GM19099 (cell line): ENCODE measurements around the gene NEDD9.

Source experiments
- POLR2A ChIP-seq: IDR thresholded peaks from 3 replicates; pipeline ENCODE4 v1.6.1; 2011; ENCODE audit warnings: low read depth; ENCODE audit not compliant: insufficient read length; ENCODE audit errors: extremely low read depth

The NEDD9 gene

DNA sequence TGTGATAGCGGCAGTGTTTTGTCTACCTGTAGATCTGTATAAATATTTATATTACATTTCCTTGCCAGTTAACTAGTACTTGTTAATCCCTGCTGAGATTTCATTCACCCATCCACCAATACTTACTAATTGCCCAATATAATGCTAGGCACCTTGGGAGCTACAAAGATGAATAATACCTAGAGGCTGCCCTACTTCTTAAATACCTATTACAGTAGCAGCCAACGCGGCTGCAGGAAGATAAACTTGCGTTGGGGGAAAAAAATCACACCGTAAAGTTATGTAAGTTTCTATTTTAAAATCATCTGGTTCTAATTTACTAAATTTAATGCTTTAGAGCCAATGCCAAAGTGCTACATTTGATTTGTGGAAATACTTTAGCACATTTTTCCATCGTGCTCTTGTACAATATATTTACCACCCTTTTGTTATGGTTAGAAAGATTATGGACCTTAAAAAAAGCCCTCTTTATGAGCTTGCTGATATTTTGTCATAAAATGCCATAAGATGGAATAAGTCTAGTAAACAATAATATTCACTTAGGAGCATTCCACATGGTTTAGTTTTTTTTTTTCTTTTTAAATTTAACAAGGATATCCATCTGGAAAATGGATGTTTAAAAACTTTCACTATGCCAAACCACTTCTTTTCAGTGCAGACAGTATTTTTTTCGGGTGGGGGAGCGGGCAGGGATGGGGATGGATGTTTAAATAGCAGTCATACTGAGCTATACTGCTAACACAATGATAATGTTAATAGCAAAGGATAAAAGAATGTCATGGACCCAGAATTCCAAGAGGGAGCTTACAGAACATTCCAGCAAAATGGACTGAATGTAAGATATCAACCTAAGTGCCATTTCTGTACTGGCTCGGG lies 13.2 kb upstream of the NEDD9 start:
- no peak for TF ChIP-seq POLR2A

GRCh38 chr6:11244387-11245126 lies 12.1 kb upstream of the NEDD9 start:
- TF ChIP-seq POLR2A: no peak

- no peak for TF ChIP-seq POLR2A
Observed at GRCh38 chr6:11243861-11244260, 11.4 kb upstream of the NEDD9 start.

GRCh38 chr6:11242711-11243110 lies 10.2 kb upstream of the NEDD9 start:
- no peak for TF ChIP-seq POLR2A

- TF ChIP-seq POLR2A: no peak
Observed at GRCh38 chr6:11241793-11242201, 9.3 kb upstream of the NEDD9 start.

DNA sequence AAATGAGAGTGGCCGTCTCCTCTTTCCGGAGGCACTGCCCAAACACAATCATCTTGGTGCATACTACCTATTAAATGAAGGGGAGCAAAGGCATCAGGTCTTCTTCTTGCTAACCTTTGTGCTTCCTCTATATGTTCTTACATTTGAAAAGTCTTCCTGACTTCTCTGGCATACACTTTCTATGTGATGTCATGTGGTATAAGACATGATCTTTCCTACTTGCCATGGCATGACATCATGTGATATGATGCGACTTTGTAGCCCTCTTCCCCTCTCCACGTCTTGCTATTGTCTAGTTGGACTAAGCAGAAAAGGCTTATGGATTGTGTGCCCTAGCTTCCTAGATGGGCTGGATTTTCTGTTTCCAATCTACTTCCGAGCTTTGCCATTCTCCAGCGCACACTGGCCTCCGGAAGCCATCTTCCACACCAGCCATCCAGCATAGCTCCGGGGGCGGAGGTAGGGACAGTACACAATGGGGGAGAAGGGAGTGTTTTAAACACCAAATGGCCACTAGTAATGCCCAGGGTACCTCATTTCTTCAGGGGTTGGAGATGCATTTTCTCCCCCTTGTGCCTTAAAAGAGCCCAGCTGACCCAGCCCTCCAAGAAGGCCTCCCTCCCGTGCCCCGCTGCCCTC lies 8.8 kb upstream of the NEDD9 start:
- no peak for TF ChIP-seq POLR2A

DNA sequence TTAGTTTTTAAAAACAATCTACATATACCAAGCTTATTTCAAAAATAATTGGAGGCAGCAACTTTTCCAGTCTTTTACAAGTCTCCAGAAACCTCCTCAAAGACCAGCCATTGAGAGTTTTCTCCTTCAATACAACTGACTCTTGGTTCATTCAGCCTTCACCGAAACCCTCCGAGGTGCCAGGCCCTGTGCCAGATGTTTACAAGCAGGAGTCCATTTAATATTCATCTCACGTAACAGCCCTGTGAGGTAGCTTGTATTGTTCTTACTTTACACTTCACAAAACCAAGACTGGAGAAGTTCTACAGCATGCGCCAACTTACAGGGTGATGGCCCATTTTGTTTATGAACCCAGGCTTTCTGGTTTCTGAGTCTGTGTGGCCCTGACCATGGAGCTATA lies 5.5 kb upstream of the NEDD9 start:
- TF ChIP-seq POLR2A: no peak

- no peak for TF ChIP-seq POLR2A
Observed at GRCh38 chr6:11237428-11237827, 5.0 kb upstream of the NEDD9 start.

DNA sequence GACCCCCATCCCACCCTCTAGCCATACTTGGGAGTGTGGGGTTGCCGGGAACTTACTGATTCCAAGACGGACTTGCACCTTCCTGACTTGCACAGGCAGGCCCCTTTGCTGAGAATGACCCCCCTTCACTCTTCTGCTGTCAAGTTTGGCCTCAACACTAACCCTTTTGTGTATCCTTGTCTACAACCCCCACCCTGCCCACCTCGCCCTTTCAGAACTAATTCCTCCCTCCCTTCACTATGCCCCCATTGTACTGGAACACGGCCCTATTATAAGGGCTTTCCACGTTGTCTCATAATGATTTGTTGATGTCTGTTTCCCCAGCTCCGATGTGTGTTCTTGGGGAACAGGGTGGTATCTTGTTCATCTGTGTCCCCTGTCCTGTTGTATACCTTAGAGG lies 4.4 kb upstream of the NEDD9 start:
- no peak for TF ChIP-seq POLR2A

DNA sequence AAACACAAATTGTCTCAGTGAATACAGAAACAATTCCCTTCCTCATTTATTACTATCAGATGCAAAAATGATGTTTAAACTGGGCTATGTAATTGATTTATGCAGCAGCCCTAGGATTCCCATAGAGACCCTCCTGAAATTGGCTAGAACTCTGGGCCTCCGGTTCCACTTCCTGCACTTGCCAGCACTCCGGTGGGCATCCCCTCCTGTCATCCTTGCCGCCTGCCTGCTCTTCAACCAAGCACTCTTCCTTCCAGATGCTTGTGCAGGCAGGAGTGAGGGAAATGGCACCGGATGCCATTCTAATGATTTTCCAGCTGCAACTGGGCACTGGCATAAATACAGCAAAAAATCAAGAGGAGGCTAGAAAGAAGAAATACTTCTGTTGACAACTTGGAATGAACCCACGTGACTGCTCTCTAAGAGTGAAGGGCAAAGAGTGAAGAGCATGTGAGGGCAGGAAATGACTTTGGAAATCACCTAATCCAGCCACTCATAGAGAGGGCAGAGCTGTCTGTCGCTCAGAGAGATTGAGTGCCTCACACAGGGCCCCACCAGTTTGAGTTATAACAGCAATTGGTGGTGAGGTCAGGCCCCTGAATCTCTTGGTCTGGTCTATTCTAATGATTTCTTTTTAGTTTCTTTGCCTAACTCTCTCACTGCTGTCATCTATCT lies 3.7 kb upstream of the NEDD9 start:
- TF ChIP-seq POLR2A: no peak

DNA sequence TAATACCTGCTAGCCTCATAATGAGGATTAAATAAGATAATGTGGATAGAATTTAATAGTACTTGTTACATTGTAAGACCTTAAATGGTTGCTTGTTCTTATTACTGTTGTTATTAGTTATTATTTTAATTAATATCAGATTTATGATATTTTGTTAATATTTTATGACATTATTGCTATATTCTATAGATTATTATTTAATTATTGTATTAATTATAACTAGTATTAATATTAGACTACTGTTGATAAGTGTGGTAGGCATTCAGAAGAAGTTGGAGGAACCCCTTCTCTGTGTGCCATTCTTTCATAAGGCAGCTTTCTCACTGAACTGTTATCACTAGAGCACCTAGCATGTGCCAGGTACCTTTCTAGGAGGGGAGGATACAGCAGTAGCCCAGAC lies 2.6 kb upstream of the NEDD9 start:
- no peak for TF ChIP-seq POLR2A

- no peak for TF ChIP-seq POLR2A
Observed at GRCh38 chr6:11233673-11234573, 1.5 kb upstream of the NEDD9 start.

DNA sequence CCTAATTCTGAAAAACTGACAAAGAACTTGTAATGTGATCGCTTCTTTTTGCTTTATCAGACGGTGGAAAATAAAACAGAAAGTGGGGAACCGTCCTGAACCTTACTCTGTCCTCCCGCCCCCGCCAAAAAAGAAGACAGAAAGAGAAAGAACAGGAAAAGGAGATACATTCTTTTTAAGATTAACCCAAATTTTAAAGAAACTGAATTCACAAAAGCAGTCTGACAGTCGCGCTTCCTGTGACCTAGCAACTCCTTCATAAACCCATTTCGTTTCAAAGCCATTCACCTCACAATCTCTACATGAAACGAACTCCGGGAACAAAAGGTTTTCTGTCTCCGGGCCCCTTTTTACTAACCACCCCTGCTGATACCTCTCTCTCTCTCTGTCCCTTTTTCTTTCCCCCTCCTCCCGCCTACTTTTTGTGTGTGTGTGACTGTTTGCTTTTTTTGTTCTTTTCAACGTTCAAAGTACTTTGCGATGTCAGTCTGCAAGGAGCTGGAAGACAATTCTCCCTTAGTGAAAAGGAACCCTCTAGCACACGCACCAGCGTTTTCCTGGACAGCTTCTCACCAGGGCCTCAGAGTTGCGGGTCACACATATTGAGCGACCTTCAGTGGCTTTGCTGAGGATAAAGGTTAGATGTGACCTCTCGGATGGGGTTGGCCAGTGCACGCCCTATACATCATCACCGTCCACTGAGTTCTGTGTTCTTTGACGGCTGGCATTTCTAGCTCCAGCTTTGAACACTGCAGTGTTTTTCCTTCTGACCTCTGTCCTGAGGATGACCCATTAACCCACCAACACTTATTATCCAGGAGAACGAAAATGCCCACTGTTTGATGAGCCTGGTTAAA lies 530 bp upstream of the NEDD9 start:
- no peak for TF ChIP-seq POLR2A
